Trophoblast cell (in vitro differentiated cells and primary cell): ENCODE results near the gene METTL22.

Experiments used
- DNase-seq, 2 donors: peaks; one replicate each; pipeline ENCODE4 v3.0.0-alpha.2; 2016
- H2AFZ ChIP-seq: 2 replicates; pipeline ENCODE4 v1.6.1; 2013; ENCODE audit warnings: low read length, moderate library complexity, mild to moderate bottlenecking; ENCODE audit not compliant: insufficient read depth, poor library complexity
- H2AK5ac ChIP-seq: 2 replicates; pipeline ENCODE4 v1.6.1; 2013; ENCODE audit warnings: mild to moderate bottlenecking, low read length
- H2BK120ac ChIP-seq: 2 replicates; pipeline ENCODE4 v1.6.1; 2013; ENCODE audit warnings: low read length, mild to moderate bottlenecking, moderate library complexity; ENCODE audit not compliant: insufficient read depth, poor library complexity
- H2BK12ac ChIP-seq: 2 replicates; pipeline ENCODE4 v1.6.1; 2013; ENCODE audit warnings: mild to moderate bottlenecking, low read length, moderate library complexity
- H2BK5ac ChIP-seq: 2 replicates; pipeline ENCODE4 v1.6.1; 2013; ENCODE audit warnings: low read length, low read depth, moderate library complexity, mild to moderate bottlenecking; ENCODE audit not compliant: poor library complexity
- H3K14ac ChIP-seq: 2 replicates; pipeline ENCODE4 v1.6.1; 2013; ENCODE audit warnings: mild to moderate bottlenecking, low read length
- H3K18ac ChIP-seq: 2 replicates; pipeline ENCODE4 v1.6.1; 2013; ENCODE audit warnings: mild to moderate bottlenecking, low read length
- H3K23ac ChIP-seq: 2 replicates; pipeline ENCODE4 v1.6.1; 2013; ENCODE audit warnings: low read length
- H3K27ac ChIP-seq: 2 replicates; pipeline ENCODE4 v1.5.1; 2013; ENCODE audit warnings: low read depth, mild to moderate bottlenecking, inconsistent platforms, low read length, moderate library complexity
- H3K27me3 ChIP-seq: 2 replicates; pipeline ENCODE4 v1.6.1; 2013; ENCODE audit warnings: inconsistent platforms, mild to moderate bottlenecking, low read length, moderate library complexity; ENCODE audit not compliant: insufficient read depth
- H3K36me3 ChIP-seq, 2 experiments: 1 replicate in 1 of 2; 2 replicates in 1 of 2; pipeline ENCODE4 v1.6.1; 2013; ENCODE audit warnings: low read length in 2 of 2, mild to moderate bottlenecking in 2 of 2, moderate library complexity in 1 of 2; ENCODE audit not compliant: insufficient read depth in 2 of 2, control insufficient read depth in 1 of 2
- H3K4ac ChIP-seq: 2 replicates; pipeline ENCODE4 v1.6.1; 2013; ENCODE audit warnings: low read depth, mild to moderate bottlenecking, low read length, moderate library complexity
- H3K4me1 ChIP-seq, 2 experiments: 1 replicate in 1 of 2; 2 replicates in 1 of 2; pipeline ENCODE4 v1.6.1; 2013; ENCODE audit warnings: low read length in 2 of 2, mild to moderate bottlenecking in 2 of 2, moderate library complexity in 1 of 2; ENCODE audit not compliant: insufficient read depth in 2 of 2, control insufficient read depth in 1 of 2
- H3K4me2 ChIP-seq: 2 replicates; pipeline ENCODE4 v1.6.1; 2013; ENCODE audit warnings: inconsistent platforms, mild to moderate bottlenecking, low read length, moderate library complexity
- H3K4me3 ChIP-seq: 2 replicates; pipeline ENCODE4 v1.5.1; 2013; ENCODE audit warnings: mild to moderate bottlenecking, low read depth, low read length, inconsistent platforms
- H3K79me1 ChIP-seq: one replicate; pipeline ENCODE4 v1.6.1; 2013; ENCODE audit warnings: low read length
- H3K79me2 ChIP-seq: 2 replicates; pipeline ENCODE4 v1.6.1; 2013; ENCODE audit warnings: low read length, mild to moderate bottlenecking; ENCODE audit not compliant: control insufficient read depth, insufficient read depth, poor library complexity
- H3K9ac ChIP-seq: 2 replicates; pipeline ENCODE4 v1.6.1; 2013; ENCODE audit warnings: mild to moderate bottlenecking, low read length
- H3K9me3 ChIP-seq: 2 replicates; pipeline ENCODE4 v1.6.1; 2013; ENCODE audit warnings: low read depth, mild to moderate bottlenecking, control low read depth, inconsistent platforms, low read length; ENCODE audit not compliant: insufficient read depth
- H4K12ac ChIP-seq: 2 replicates; pipeline ENCODE4 v1.6.1; 2013; ENCODE audit warnings: low read depth, mild to moderate bottlenecking, low read length, moderate library complexity
- H4K8ac ChIP-seq: 2 replicates; pipeline ENCODE4 v1.6.1; 2013; ENCODE audit warnings: low read depth, mild to moderate bottlenecking, low read length, moderate library complexity
- H4K91ac ChIP-seq: one replicate; pipeline ENCODE4 v1.6.1; 2013; ENCODE audit warnings: low read depth, mild to moderate bottlenecking, low read length, moderate library complexity
- whole genome bisulfite sequencing: extraction: QIAGEN DNeasy Blood & Tissue Kit; methylation state at CpG from one replicate; pipeline ENCODE4 v1.1.7; 2013; ENCODE audit warnings: missing lambda C conversion rate; ENCODE audit not compliant: insufficient read length, insufficient coverage; ENCODE audit errors: extremely low coverage; 5-methylcytosine and 5-hydroxymethylcytosine counted together

METTL22 gene

DNA sequence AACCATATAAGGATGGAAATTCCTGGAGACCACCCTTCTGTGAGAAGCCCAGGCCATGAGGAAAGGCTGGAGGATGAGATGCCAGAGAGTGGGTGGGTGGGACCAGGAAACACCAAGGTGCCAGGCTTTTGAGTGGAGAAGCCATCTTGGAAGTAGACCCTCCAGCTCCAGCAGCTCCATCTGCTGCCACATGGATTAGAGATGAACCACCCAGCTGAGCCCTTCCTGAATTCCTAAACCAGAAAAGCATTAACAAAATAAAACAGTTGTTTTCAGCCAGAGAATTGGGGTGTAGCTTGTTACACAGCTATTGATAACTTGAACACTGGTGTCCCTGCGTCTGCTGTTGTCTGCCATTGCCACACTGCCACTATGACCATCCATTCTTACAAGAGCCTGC lies 24.9 kb upstream of the METTL22 start:
- Histone ChIP-seq H4K91ac (no peak overlapping the region), H3K4me3 (no peak overlapping the region), H3K18ac (no peak overlapping the region), H4K8ac (no peak overlapping the region), H3K9ac (no peak overlapping the region), H3K79me2 (no peaks in the 10 kb centered on the region), H3K4ac (no peak overlapping the region), H3K23ac (no peak overlapping the region), H4K12ac (no peak overlapping the region), H3K4me1 (no peaks in the 10 kb centered on the region), H3K27me3 (no peaks in the 10 kb centered on the region), H3K27ac (no peak overlapping the region), H2BK120ac (no peak overlapping the region), H3K36me3 (no peaks in the 10 kb centered on the region), H3K79me1 (no peaks in the 10 kb centered on the region), H3K4me2 (no peak overlapping the region), H3K9me3 (peaks cover 6% of the 10 kb centered on the region), H3K14ac (no peak overlapping the region), H2BK12ac (no peak overlapping the region), H2AFZ (no peak overlapping the region), H2BK5ac (no peak overlapping the region), H2AK5ac (no peak overlapping the region)
- DNase-seq: no peak
- WGBS: no CpG with 5 or more reads among the region's 1 CpG

DNA sequence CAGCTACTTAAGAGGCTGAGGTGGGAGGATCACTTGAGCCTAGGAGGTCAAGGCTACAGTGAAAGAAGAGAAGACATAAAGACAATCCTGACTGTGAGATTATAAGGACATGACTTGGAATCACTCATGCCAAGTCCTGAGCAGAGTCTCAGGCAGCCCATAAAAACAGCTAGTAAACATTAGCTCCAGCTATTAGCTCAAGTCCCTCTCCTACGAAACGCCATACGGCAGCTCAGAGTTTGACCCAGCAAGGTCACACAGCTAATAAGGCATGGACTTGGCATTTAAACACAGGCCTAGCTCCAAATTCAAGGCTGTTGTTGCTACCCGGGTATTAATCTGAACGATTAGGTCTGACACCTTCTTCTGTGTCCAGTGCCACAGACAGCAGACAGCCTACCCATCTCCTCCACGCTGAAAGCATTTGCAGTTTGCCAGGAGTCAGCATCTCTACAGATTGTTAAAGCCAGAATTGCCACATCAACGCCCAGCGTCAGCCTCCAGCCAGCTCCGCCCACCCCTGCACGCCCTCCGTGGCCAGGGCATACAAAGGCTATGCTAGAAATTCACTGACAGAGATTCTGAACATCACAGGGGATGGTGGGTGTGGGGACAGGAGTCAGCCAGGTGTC lies 21.2 kb upstream of the METTL22 start:
- Histone ChIP-seq H2BK5ac (no peak overlapping the region), H2BK120ac (no peak overlapping the region), H4K8ac (no peak overlapping the region), H2BK12ac (no peak overlapping the region), H3K4me1 (no peaks in the 10 kb centered on the region), H3K27ac (no peak overlapping the region), H3K79me2 (no peaks in the 10 kb centered on the region), H4K12ac (no peak overlapping the region), H3K4me3 (no peak overlapping the region), H3K18ac (no peak overlapping the region), H3K23ac (no peak overlapping the region), H3K4ac (no peak overlapping the region), H3K9ac (no peak overlapping the region), H3K36me3 (no peaks in the 10 kb centered on the region), H2AFZ (no peak overlapping the region), H3K27me3 (no peaks in the 10 kb centered on the region), H3K14ac (no peak overlapping the region), H3K4me2 (no peak overlapping the region), H2AK5ac (no peak overlapping the region), H4K91ac (no peak overlapping the region), H3K79me1 (no peaks in the 10 kb centered on the region), H3K9me3 (peaks cover 6% of the 10 kb centered on the region)
- no CpG with 5 or more reads among the region's 11 CpGs for WGBS
- DNase-seq: no peak

DNA sequence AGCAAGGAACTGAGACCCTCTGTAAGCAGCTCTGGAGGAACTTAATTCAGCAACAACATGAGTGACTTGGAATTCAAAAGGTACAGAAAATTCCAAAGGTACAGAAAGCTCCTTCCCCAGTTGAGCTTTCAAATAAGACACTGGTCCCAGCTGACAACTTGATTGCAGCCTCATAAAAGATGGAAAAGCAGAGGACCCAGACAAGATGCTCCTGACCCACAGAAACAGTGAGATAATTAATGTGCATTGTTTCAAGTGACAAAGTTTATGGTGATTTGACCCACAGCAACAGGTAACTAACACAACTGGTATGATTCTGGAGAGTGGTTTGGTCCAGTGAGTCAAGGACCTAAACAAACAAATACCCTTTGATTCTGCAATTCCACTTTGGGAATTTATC lies 15.9 kb upstream of the METTL22 start:
- no peak overlapping the region for H4K8ac ChIP-seq
- no peak overlapping the region for H3K27ac ChIP-seq
- no peak overlapping the region for H3K23ac ChIP-seq
- no peaks in the 10 kb centered on the region for H3K79me2 ChIP-seq
- H3K14ac ChIP-seq: no peak overlapping the region
- H3K4me3 ChIP-seq: no peak overlapping the region
- no peak overlapping the region for H2BK120ac ChIP-seq
- H2BK12ac ChIP-seq: no peak overlapping the region
- no peaks in the 10 kb centered on the region for H3K27me3 ChIP-seq
- H3K79me1 ChIP-seq: no peaks in the 10 kb centered on the region
- no peak overlapping the region for H2AK5ac ChIP-seq
- H3K18ac ChIP-seq: no peak overlapping the region
- H2AFZ ChIP-seq: no peak overlapping the region
- no peak overlapping the region for H4K12ac ChIP-seq
- H3K9ac ChIP-seq: no peak overlapping the region
- no peak overlapping the region for H3K4ac ChIP-seq
- H2BK5ac ChIP-seq: no peak overlapping the region
- no peak for DNase-seq
- no peak overlapping the region for H3K4me2 ChIP-seq
- H3K4me1 ChIP-seq: no peaks in the 10 kb centered on the region
- no peaks in the 10 kb centered on the region for H3K36me3 ChIP-seq
- no peaks in the 10 kb centered on the region for H3K9me3 ChIP-seq
- H4K91ac ChIP-seq: no peak overlapping the region

DNA sequence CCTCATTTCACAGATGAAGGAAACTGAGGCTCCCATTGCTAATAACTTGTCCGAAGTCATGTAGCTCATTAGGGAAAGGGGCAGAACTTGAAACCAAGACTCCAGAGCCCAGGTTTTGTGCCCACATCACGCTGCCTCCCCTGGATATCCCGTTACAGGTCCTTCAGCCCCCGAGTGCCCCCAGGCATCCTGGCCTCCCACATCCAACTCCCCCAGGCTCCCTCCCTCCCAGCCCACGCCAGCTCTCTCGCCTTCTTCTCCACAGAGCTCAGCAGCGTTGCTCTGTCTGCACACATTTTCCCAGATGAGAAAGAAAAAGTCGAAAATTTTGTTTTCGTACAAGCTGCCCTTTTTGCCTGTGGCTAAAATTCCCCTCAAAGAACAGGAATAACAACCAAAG lies 14.3 kb upstream of the METTL22 start:
- Histone ChIP-seq H3K9ac (peak overlapping the region; percentile 14), H3K9me3 (no peaks in the 10 kb centered on the region), H2AFZ (no peak overlapping the region), H3K4me2 (no peak overlapping the region), H3K36me3 (no peaks in the 10 kb centered on the region), H2BK5ac (no peak overlapping the region), H3K79me1 (no peaks in the 10 kb centered on the region), H3K27me3 (no peaks in the 10 kb centered on the region), H3K4me1 (no peaks in the 10 kb centered on the region), H3K23ac (no peak overlapping the region), H3K4me3 (no peak overlapping the region), H3K18ac (no peak overlapping the region), H2BK12ac (no peak overlapping the region), H4K12ac (no peak overlapping the region), H3K27ac (no peak overlapping the region), H4K8ac (no peak overlapping the region), H2BK120ac (no peak overlapping the region), H3K79me2 (no peaks in the 10 kb centered on the region), H3K4ac (no peak overlapping the region), H4K91ac (no peak overlapping the region), H2AK5ac (no peak overlapping the region), H3K14ac (no peak overlapping the region)
- no peak for DNase-seq
- no CpG with 5 or more reads among the region's 9 CpGs for WGBS
